AG04450 (cell line): Measurements from ENCODE around the gene ANKRD1. TPM values are rescaled to one million over a fixed set of nuclear protein-coding genes. Genes with fewer than 3 reads are reported as not detected.

Experiments
- CTCF ChIA-PET: fragments of 300-600, 350-600 bp; formaldehyde crosslinking; extraction: SDS; loops from one replicate; lab custom pipeline; 2022; ENCODE audit warnings: antibody characterized with exemption, inconsistent platforms; lab: Charles Lee
- POLR2A ChIA-PET: fragments of 350-600 bp; formaldehyde crosslinking; extraction: SDS; loops from one replicate; lab custom pipeline; 2021; ENCODE audit warnings: antibody characterized with exemption, inconsistent platforms; lab: Yijun Ruan, JAX
- DNase-seq: peaks from one replicate; pipeline ENCODE4 v3.0.0-alpha.2; 2011; ENCODE audit warnings: low read depth, low spot score
- H3K27ac ChIP-seq: one replicate; pipeline ENCODE4 v1.5.1; 2012; ENCODE audit warnings: low read depth, low read length, control low read depth
- H3K27me3 ChIP-seq: one replicate; pipeline ENCODE4 v1.6.0; 2012; ENCODE audit warnings: low read length; ENCODE audit not compliant: control insufficient read depth, insufficient read depth
- H3K4me3 ChIP-seq: 2 replicates; pipeline ENCODE4 v1.5.1; 2011; ENCODE audit warnings: mild to moderate bottlenecking, low read depth, low read length, control low read depth
- H3K9me3 ChIP-seq: 2 replicates; pipeline ENCODE4 v1.5.1; 2012; ENCODE audit warnings: low read length; ENCODE audit not compliant: control insufficient read depth, insufficient read depth
- polyA plus RNA-seq: library from polyadenylated mRNA; depleted of rRNA; stranded (reverse); fragments of >200 nt; gene quantifications from 2 replicates; pipeline ENCODE4 v1.2.3, GENCODE V29; 2011
- TF ChIP-seq, protein P1 (sequence below): IDR thresholded peaks from 2 replicates; pipeline ENCODE4 v1.5.1; 2011; ENCODE audit warnings: low read depth, low read length, control low read depth, inconsistent platforms

Gene ANKRD1
- polyA plus RNA-seq, 1 experiment, result 0.53 TPM

DNA sequence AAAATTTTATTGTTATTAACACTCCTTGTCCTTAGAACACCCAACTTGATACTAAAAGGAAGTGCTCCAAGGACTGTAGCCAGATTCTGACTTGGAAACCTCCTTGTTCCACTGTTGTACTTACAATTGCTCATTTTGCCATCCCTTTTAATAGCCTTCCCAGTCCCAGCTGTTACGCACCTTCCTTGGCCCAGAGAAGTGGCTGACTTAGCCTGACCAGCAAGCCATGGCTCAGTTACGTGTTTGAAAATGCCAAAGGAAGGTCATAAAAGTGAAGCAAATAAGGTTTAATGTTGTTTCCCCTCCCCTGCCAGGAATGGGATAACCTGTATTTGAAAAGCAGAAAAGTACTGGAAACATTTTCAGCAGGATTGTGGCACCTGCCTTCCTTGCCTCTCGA is 3.7 kb upstream of the ANKRD1 start:
- Histone ChIP-seq H3K4me3 (no peak overlapping the region), H3K27me3 (no peaks in the 10 kb centered on the region), H3K9me3 (no peaks in the 10 kb centered on the region), H3K27ac (no peak overlapping the region)
- ChIA-PET CTCF (interaction anchor here (0.6 kb wide), 1 partner anchor 45 kb away, joined by 3 read pairs; no protein-coding TSS in a partner anchor), POLR2A (no interaction called here)
- DNase-seq, result no peak
- TF ChIP-seq, protein P1, sequence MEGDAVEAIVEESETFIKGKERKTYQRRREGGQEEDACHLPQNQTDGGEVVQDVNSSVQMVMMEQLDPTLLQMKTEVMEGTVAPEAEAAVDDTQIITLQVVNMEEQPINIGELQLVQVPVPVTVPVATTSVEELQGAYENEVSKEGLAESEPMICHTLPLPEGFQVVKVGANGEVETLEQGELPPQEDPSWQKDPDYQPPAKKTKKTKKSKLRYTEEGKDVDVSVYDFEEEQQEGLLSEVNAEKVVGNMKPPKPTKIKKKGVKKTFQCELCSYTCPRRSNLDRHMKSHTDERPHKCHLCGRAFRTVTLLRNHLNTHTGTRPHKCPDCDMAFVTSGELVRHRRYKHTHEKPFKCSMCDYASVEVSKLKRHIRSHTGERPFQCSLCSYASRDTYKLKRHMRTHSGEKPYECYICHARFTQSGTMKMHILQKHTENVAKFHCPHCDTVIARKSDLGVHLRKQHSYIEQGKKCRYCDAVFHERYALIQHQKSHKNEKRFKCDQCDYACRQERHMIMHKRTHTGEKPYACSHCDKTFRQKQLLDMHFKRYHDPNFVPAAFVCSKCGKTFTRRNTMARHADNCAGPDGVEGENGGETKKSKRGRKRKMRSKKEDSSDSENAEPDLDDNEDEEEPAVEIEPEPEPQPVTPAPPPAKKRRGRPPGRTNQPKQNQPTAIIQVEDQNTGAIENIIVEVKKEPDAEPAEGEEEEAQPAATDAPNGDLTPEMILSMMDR, result no peak

DNA sequence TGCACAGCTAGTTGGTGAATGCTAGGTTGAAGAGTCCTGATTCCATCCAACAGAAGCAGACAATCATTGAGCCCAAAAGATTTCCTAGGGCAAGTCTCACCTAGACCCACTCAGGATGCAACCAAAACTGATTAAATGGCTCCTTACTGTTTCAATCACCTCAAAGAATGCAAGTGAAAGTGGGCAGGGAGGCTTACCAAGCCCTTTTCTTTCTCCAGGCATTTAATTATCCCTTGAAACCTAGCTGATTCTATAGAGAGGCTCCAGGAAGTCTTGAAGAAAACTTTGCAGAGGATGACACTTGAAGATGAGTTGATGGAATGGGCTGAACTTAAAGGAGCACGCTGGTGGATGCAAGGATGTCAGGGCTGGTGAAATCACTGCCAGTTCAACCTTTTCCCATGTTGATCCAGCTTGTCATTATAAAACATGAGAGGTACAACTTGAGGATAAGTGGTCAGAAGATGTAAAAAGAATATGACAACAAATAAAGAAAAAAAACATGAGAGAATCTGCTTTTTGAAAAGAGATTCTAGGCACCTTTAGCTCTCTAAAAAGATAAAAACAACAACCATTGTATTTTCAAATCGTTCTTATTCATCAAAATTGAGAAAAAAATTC is 2.3 kb upstream of the ANKRD1 start:
- ChIA-PET CTCF (interaction anchor here (1.5 to 5.5 kb wide), 2 partner anchors 12 to 83 kb away, joined by 5 to 46 read pairs; no protein-coding TSS in a partner anchor), POLR2A (no interaction called here)
- H3K27ac ChIP-seq, result no peak overlapping the region
- no peaks in the 10 kb centered on the region for H3K27me3 ChIP-seq
- H3K9me3 ChIP-seq, result no peaks in the 10 kb centered on the region
- no peak overlapping the region for H3K4me3 ChIP-seq
- TF ChIP-seq, protein P1, result no peak
- DNase-seq, result no peak

DNA sequence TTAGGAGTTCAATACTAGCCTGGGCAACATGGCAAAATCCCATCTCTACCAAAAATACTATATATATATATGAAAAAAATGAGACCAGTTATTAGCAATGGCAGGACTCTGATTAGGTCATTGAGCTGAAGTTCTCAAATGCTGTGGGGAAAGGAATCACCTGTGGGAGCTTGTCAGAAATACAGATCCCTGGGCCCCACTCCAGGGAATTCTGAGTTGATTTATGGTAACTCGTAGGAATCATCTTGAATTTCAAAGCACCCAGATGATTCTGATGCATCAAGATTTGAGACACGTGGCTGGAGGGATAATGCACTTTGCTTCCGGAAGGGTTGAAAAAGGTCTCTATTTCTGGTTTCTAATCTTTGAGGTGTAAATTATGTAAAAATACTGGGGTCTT is 1.0 kb upstream of the ANKRD1 start:
- POLR2A ChIA-PET, result interaction anchor here (1.7 kb wide), 1 partner anchor 9 kb away, joined by 12 read pairs; no protein-coding TSS in a partner anchor
- no peak for DNase-seq
- Histone ChIP-seq H3K4me3 (no peak overlapping the region), H3K9me3 (no peaks in the 10 kb centered on the region), H3K27me3 (no peaks in the 10 kb centered on the region), H3K27ac (no peak overlapping the region)
- CTCF ChIA-PET, result interaction anchor here (1.5 to 5.5 kb wide), 2 partner anchors 11 to 85 kb away, joined by 5 to 46 read pairs; no protein-coding TSS in a partner anchor
- TF ChIP-seq, protein P1, result no peak

DNA sequence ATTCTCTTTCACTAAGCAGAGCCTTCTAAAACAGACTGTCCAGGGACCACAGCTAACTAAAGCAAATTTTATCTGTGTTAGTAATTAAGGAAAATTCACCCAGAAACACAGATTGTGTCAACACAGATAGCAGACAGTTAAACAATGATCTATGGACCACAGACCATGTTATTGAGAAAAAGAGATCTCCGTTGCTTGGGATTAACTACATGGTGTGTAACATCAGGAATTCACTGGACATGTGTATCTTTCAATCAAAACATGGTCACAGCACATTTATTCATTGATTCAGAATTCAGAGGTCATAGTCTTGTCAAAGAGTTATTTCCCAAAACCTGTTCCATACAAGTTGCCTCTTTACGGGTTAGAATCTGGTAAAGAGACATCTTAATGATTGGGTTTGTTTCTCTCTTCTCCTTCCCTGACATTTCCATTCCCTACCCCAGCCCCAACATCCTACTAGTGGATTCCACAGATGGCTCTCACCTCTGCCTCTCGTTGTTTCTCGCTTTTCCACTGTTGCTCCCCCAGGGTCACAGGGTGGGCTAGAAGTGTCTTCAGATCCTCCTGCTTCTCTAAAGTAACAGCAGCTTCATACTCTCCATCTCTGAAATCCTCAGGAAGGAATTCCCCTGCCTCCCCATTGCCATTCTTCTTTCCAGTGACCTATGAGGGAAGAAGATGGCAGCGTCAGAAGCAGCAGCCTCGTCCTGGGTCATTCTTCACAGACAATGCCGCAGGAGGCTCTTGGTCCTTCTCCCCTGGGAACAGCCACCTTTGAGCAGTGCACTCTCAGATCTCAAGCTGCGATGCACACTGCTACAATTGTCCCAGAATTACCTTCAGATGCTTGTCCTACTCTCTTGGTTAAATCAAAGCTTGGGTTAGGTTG is 958 bp downstream of the ANKRD1 start:
- CTCF ChIA-PET, result interaction anchor here (0.7 to 5.5 kb wide), 7 partner anchors 9 to 342 kb away, joined by 3 to 46 read pairs (median 6); no protein-coding TSS in a partner anchor
- DNase-seq, result no peak
- Histone ChIP-seq H3K27me3 (no peaks in the 10 kb centered on the region), H3K4me3 (no peak overlapping the region), H3K9me3 (no peaks in the 10 kb centered on the region), H3K27ac (no peak overlapping the region)
- TF ChIP-seq, protein P1, result no peak
- POLR2A ChIA-PET, result interaction anchor here (1.2 to 1.7 kb wide), 2 partner anchors 11 to 41 kb away, joined by 3 to 12 read pairs; no protein-coding TSS in a partner anchor

DNA sequence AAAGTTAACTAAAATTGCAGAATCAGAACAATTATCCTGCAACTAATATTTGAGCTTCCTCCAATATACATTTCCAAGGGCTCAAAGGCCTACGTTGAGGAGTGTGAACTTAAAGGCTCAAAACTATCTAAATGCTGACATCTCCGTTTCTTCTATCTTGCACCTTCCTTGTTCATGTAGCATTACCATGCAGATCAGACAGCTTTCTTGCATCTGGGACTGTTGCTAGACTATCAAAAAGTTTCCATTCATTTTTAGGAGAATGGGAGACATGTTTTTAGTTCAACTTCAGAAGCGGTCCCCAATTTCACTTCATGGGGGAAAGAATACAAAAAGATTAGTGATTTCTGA is 2.9 kb downstream of the ANKRD1 start:
- no peaks in the 10 kb centered on the region for H3K9me3 ChIP-seq
- no peak for DNase-seq
- H3K27ac ChIP-seq, result no peak overlapping the region
- H3K27me3 ChIP-seq, result no peaks in the 10 kb centered on the region
- TF ChIP-seq, protein P1, result no peak
- ChIA-PET CTCF (interaction anchor here (1.3 to 4.2 kb wide), 4 partner anchors 12 to 381 kb away, joined by 3 to 30 read pairs (median 6); no protein-coding TSS in a partner anchor), POLR2A (no interaction called here)
- H3K4me3 ChIP-seq, result no peak overlapping the region
